ENCODE data around the gene EPB41L4B.

EPB41L4B gene

GRCh38 chr9:109299891-109300290 is 21.0 kb downstream of the EPB41L4B start:
- no peak overlapping the region for H3K4me3 ChIP-seq (ENCODE audit: low read length)
- DNase-seq (ENCODE audit: low read depth) = no peak
- TF ChIP-seq, protein P1, sequence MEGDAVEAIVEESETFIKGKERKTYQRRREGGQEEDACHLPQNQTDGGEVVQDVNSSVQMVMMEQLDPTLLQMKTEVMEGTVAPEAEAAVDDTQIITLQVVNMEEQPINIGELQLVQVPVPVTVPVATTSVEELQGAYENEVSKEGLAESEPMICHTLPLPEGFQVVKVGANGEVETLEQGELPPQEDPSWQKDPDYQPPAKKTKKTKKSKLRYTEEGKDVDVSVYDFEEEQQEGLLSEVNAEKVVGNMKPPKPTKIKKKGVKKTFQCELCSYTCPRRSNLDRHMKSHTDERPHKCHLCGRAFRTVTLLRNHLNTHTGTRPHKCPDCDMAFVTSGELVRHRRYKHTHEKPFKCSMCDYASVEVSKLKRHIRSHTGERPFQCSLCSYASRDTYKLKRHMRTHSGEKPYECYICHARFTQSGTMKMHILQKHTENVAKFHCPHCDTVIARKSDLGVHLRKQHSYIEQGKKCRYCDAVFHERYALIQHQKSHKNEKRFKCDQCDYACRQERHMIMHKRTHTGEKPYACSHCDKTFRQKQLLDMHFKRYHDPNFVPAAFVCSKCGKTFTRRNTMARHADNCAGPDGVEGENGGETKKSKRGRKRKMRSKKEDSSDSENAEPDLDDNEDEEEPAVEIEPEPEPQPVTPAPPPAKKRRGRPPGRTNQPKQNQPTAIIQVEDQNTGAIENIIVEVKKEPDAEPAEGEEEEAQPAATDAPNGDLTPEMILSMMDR (IDR thresholded peaks at IDR 0.05; ENCODE audit: insufficient read depth, low read depth, low read length, missing control alignments) = no peak

DNA sequence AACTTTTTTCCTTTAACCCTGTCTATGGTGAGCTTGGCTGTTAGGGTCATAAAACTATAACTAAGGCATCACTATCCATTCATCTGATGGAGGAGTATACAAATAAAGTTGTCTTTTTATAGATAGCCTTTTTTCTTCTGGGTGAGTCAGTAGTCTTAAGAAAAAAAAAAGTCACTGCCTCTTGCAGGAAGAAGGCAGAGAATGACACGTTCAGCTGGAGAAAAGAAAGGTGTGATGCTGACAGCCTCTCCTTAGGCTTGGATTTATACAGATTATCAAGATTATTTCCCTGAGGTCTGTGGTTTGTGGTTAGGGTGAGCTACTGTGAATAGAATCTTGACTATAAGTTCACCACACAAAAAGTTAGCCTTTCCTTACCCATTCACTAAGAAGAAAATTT is 23.0 kb downstream of the EPB41L4B start:
- TF ChIP-seq, protein P1 (IDR thresholded peaks at IDR 0.05; ENCODE audit: insufficient read depth, low read depth, low read length, missing control alignments) = no peak
- peak; percentile 90 for DNase-seq (ENCODE audit: low read depth)
- no peak overlapping the region for H3K4me3 ChIP-seq (ENCODE audit: low read length)

GRCh38 chr9:109295221-109296130 is 25.4 kb downstream of the EPB41L4B start:
- TF ChIP-seq, protein P1 (IDR thresholded peaks at IDR 0.05; ENCODE audit: insufficient read depth, low read depth, low read length, missing control alignments) = no peak
- no peak overlapping the region for H3K4me3 ChIP-seq (ENCODE audit: low read length)
- no peak for DNase-seq (ENCODE audit: low read depth)

GRCh38 chr9:109290385-109290784 is 30.5 kb downstream of the EPB41L4B start:
- no peak overlapping the region for H3K4me3 ChIP-seq (ENCODE audit: low read length)
- TF ChIP-seq, protein P1 (IDR thresholded peaks at IDR 0.05; ENCODE audit: insufficient read depth, low read depth, low read length, missing control alignments) = no peak
- no peak for DNase-seq (ENCODE audit: low read depth)

GRCh38 chr9:109289931-109290330 is 30.9 kb downstream of the EPB41L4B start:
- peak; percentile 59 for DNase-seq (ENCODE audit: low read depth)
- H3K4me3 ChIP-seq (ENCODE audit: low read length) = no peak overlapping the region

GRCh38 chr9:109289186-109289585 is 31.7 kb downstream of the EPB41L4B start:
- no peak overlapping the region for H3K4me3 ChIP-seq (ENCODE audit: low read length)
- DNase-seq (ENCODE audit: low read depth) = no peak
- TF ChIP-seq, protein P1 (IDR thresholded peaks at IDR 0.05; ENCODE audit: insufficient read depth, low read depth, low read length, missing control alignments) = no peak

More at GRCh38 chr9:109289931-109290330, 30.9 kb downstream of the EPB41L4B start:
- TF ChIP-seq, protein P1 (IDR thresholded peaks at IDR 0.05; ENCODE audit: insufficient read depth, low read depth, low read length, missing control alignments) = no peak

Data from epithelial cell of esophagus (primary cell).